ENCODE data around the gene SARM1. TPM values are rescaled to one million over a fixed set of nuclear protein-coding genes. Genes with fewer than 3 reads are reported as not detected.
A peak's percentile ranks its signal among the peaks of the same experiment; 100 is the strongest.
"Not testable (repeated sequence)": the region's sequence is repeated elsewhere in the genome, so short reads cannot be mapped to it uniquely, and the experiment has no call there.

Gene SARM1
- total RNA-seq, 6 donors from 2014 or later: 10.3 to 33.5 (median 13.9) TPM

GRCh38 chr17:28425206-28425605 lies 53.7 kb downstream of the SARM1 start:
- no peak overlapping the region for H3K4me3 ChIP-seq
- H3K4me1 ChIP-seq: peaks cover 0 to 4% (median 0%) of the 10 kb centered on the region in 4 donors
- peak in 1 of 2 donors; percentile 51 for DNase-seq
- no peaks in the 10 kb centered on the region for H3K27me3 ChIP-seq
- no peaks in the 10 kb centered on the region for H3K36me3 ChIP-seq
- H3K9me3 ChIP-seq: no peaks in the 10 kb centered on the region
- no peak for ATAC-seq (ENCODE audit: low FRiP score in 2 of 2)
- 81 to 82% methylated on average over 12 to 13 of the region's 13 CpGs for WGBS, 2 donors
- no peak overlapping the region for H3K27ac ChIP-seq
- TF ChIP-seq, protein P1, sequence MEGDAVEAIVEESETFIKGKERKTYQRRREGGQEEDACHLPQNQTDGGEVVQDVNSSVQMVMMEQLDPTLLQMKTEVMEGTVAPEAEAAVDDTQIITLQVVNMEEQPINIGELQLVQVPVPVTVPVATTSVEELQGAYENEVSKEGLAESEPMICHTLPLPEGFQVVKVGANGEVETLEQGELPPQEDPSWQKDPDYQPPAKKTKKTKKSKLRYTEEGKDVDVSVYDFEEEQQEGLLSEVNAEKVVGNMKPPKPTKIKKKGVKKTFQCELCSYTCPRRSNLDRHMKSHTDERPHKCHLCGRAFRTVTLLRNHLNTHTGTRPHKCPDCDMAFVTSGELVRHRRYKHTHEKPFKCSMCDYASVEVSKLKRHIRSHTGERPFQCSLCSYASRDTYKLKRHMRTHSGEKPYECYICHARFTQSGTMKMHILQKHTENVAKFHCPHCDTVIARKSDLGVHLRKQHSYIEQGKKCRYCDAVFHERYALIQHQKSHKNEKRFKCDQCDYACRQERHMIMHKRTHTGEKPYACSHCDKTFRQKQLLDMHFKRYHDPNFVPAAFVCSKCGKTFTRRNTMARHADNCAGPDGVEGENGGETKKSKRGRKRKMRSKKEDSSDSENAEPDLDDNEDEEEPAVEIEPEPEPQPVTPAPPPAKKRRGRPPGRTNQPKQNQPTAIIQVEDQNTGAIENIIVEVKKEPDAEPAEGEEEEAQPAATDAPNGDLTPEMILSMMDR (IDR thresholded peaks at IDR 0.05): no peak
- TF ChIP-seq POLR2A (IDR thresholded peaks at IDR 0.05) (no peak), EP300 (IDR thresholded peaks at IDR 0.05) (no peak), POLR2AphosphoS5 (IDR thresholded peaks at IDR 0.05) (no peak)

DNA sequence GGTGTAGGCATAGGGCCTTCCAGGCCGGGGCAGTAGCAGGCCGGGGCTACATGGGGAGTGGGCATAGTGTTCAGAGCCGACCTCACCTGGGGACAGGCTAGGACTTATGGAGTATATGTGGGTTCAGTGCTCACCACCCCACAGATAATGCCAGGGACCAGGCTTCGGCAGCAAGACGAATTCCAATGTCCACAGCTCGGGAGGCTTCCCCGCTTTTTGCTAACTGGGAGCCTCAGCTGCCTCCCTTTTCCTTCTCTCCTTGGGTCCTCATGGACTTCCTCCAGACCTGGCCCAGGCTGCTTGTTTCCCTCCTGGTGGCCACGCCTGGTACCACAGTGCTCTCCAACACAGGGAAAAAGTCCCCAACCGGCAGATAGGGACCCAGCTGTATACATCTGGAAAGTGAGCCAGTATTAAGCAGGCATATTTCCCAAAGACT lies 54.6 kb downstream of the SARM1 start:
- Histone ChIP-seq H3K4me3 (no peak overlapping the region), H3K9me3 (no peaks in the 10 kb centered on the region), H3K27me3 (no peaks in the 10 kb centered on the region), H3K27ac (no peak overlapping the region), H3K36me3 (no peaks in the 10 kb centered on the region), H3K4me1 (peaks cover 0 to 4% (median 0%) of the 10 kb centered on the region in 4 donors)
- ATAC-seq (ENCODE audit: low FRiP score in 2 of 2): peak in 1 of 2 donors; percentile 58
- 77 to 81% methylated on average over 9 of the region's 9 CpGs for whole genome bisulfite sequencing, 2 donors
- no peak for DNase-seq
- TF ChIP-seq, protein P1 (IDR thresholded peaks at IDR 0.05): peak in 4 of 6 experiments; percentile 22 to 52 (median 23)
- no peak for TF ChIP-seq POLR2A (IDR thresholded peaks at IDR 0.05)
- TF ChIP-seq POLR2AphosphoS5 (IDR thresholded peaks at IDR 0.05): no peak

DNA sequence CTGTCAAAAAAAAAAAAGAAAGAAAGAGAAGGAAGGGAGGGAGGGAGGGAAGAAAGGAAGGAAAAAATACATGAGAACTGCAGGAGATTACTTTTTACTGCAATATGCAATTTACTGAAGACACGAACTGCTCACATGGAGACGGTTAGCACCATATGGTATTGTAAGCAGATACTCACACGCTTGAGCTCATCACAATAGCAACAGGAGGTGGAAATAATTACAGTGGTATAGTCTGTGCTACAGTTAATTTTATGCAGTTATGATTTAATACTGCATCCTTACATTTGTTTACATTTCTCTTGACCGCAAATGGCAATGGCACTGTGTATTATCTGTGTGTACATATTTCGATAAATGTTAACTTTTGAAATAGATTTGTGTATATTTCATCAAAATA lies 55.9 kb downstream of the SARM1 start:
- Histone ChIP-seq H3K4me1 (peaks cover 0 to under 1% (median 0%) of the 10 kb centered on the region in 4 donors), H3K9me3 (no peaks in the 10 kb centered on the region), H3K27me3 (no peaks in the 10 kb centered on the region), H3K4me3 (no peak overlapping the region), H3K36me3 (no peaks in the 10 kb centered on the region), H3K27ac (no peak overlapping the region)
- DNase-seq (no peak), ATAC-seq (ENCODE audit: low FRiP score in 2 of 2) (no peak)
- 83% methylated on average over 5 of the region's 5 CpGs for WGBS, 2 donors
- no peak for TF ChIP-seq POLR2AphosphoS5 (IDR thresholded peaks at IDR 0.05)
- TF ChIP-seq EP300 (IDR thresholded peaks at IDR 0.05): no peak
- TF ChIP-seq POLR2A (IDR thresholded peaks at IDR 0.05): no peak
- TF ChIP-seq, protein P1 (IDR thresholded peaks at IDR 0.05): no peak

DNA sequence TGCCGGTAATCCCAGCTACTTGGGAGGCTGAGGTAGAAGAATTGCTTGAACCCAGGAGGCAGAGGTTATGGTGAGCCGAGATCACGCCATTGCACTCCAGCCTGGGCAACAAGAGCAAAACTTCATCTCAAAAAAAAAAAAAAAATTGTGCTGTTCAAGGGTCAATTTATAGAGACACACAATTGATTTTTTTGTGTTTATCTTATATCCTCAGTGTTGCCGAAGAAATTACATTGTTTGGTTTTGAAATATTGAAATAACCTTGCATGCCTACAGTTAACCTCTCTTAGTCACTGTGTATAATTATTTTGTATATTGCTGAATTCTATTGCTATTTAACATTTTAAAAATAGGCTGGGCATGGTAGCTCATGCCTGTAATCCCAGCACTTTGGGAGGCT lies 56.5 kb downstream of the SARM1 start:
- WGBS, 2 donors: 89 to 92% methylated on average over 4 of the region's 4 CpGs
- not testable (repeated sequence) for H3K36me3 ChIP-seq; ATAC-seq (ENCODE audit: low FRiP score in 2 of 2); H3K27me3 ChIP-seq; H3K9me3 ChIP-seq; H3K4me3 ChIP-seq; H3K27ac ChIP-seq; H3K4me1 ChIP-seq; DNase-seq

- TF ChIP-seq, protein P1 (IDR thresholded peaks at IDR 0.05): no peak
- TF ChIP-seq EP300 (IDR thresholded peaks at IDR 0.05) (no peak), POLR2AphosphoS5 (IDR thresholded peaks at IDR 0.05) (no peak), POLR2A (IDR thresholded peaks at IDR 0.05) (no peak)
- H3K4me1 ChIP-seq: no peaks in the 10 kb centered on the region
- H3K4me3 ChIP-seq: no peak overlapping the region
- 71 to 94% methylated on average over 1 of the region's 1 CpG for WGBS, 2 donors
- no peak for DNase-seq
- no peak overlapping the region for H3K27ac ChIP-seq
- H3K9me3 ChIP-seq: no peaks in the 10 kb centered on the region
- no peak for ATAC-seq (ENCODE audit: low FRiP score in 2 of 2)
- no peaks in the 10 kb centered on the region for H3K27me3 ChIP-seq
- no peaks in the 10 kb centered on the region for H3K36me3 ChIP-seq
These were observed 62.2 kb downstream of the SARM1 start for GRCh38 chr17:28433721-28434120.

DNA sequence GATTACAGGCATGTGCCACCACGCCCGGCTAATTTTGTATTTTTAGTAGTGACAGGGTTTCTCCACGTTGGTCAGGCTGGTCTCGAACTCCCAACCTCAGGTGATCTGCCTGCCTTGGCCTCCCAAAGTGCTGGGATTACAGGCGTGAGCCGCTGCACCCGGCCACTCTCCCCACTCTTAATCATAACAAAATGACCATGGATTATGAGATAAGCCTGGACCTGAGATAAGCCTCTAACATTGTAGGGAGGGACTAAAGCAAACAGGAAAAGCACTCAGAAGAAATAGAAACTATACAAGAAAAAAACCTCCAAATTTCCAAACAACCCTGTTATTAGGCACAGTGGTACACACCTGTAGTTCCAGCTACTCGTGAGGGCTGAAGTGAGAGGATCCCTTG lies 62.8 kb downstream of the SARM1 start:
- ATAC-seq (ENCODE audit: low FRiP score in 2 of 2); H3K9me3 ChIP-seq: not testable (repeated sequence)
- WGBS, 2 donors: 65 to 80% methylated on average over 8 of the region's 8 CpGs

More for the DNA sequence above, 62.8 kb downstream of the SARM1 start:
- not testable (repeated sequence) for H3K27me3 ChIP-seq, DNase-seq, H3K4me3 ChIP-seq, H3K36me3 ChIP-seq, H3K27ac ChIP-seq, H3K4me1 ChIP-seq
